HepG2 (cell line): ENCODE measurements around the gene SMTNL1. TPM values are rescaled to one million over a fixed set of nuclear protein-coding genes. Genes with fewer than 3 reads are reported as not detected.

Experiments
- CCDC6 ChIP-seq: sonication (generic); formaldehyde crosslinking; IDR thresholded peaks from 2 replicates; pipeline ENCODE4 v1.8.1; 2022; ENCODE audit warnings: mild to moderate bottlenecking, missing genetic modification reagents, moderate library complexity
- CENPT ChIP-seq: sonication (generic); formaldehyde crosslinking; IDR thresholded peaks from 2 replicates; pipeline ENCODE4 v1.8.0; 2022; ENCODE audit warnings: low read depth, mild to moderate bottlenecking, moderate library complexity, missing genetic modification reagents
- ELF4 ChIP-seq: sonication (generic); formaldehyde crosslinking; IDR thresholded peaks from 2 replicates; pipeline ENCODE4 v1.5.0; 2020; ENCODE audit warnings: missing genetic modification reagents, mild to moderate bottlenecking, moderate library complexity, borderline replicate concordance
- FOSL1 ChIP-seq: sonication (generic); formaldehyde crosslinking; IDR thresholded peaks from 2 replicates; pipeline ENCODE4 v1.9.0; 2021; ENCODE audit warnings: missing genetic modification reagents, borderline replicate concordance
- FOXO1 ChIP-seq: sonication (generic); formaldehyde crosslinking; IDR thresholded peaks from 2 replicates; pipeline ENCODE4 v1.4.0; 2020; ENCODE audit warnings: missing genetic modification reagents
- HIVEP1 ChIP-seq: sonication (generic); formaldehyde crosslinking; IDR thresholded peaks from 2 replicates; pipeline ENCODE4 v1.4.0; 2020; ENCODE audit warnings: mild to moderate bottlenecking, missing genetic modification reagents
- MAFF ChIP-seq: IDR thresholded peaks from 2 replicates; pipeline ENCODE4 v1.6.1; 2011; ENCODE audit warnings: low read depth, low read length, improper control_type of control experiment
- MXI1 ChIP-seq: IDR thresholded peaks from 3 replicates; pipeline ENCODE4 v1.6.1; 2012; ENCODE audit warnings: low read depth, low read length, inconsistent platforms, borderline replicate concordance
- NCOA1 ChIP-seq: sonication (generic); formaldehyde crosslinking; IDR thresholded peaks from 2 replicates; pipeline ENCODE4 v1.9.0; 2021; ENCODE audit warnings: missing genetic modification reagents
- NFE2L2 ChIP-seq: fragments of 150-350 bp; IDR thresholded peaks from 2 replicates; pipeline ENCODE4 v1.6.1; 2014; ENCODE audit warnings: low read length
- PITX1 ChIP-seq: sonication (generic); formaldehyde crosslinking; IDR thresholded peaks from 2 replicates; pipeline ENCODE4 v1.5.1; 2020; ENCODE audit warnings: mild to moderate bottlenecking, missing genetic modification reagents
- POLR2AphosphoS5 ChIP-seq: IDR thresholded peaks from 2 replicates; pipeline ENCODE4 v1.6.1; 2012; ENCODE audit warnings: low read depth, low read length
- RBAK ChIP-seq: sonication (generic); formaldehyde crosslinking; IDR thresholded peaks from 2 replicates; pipeline ENCODE4 v1.5.1; 2020; ENCODE audit warnings: mild to moderate bottlenecking, missing genetic modification reagents
- REPIN1 ChIP-seq: sonication (generic); formaldehyde crosslinking; IDR thresholded peaks from 2 replicates; pipeline ENCODE4 v1.8.0; 2022; ENCODE audit warnings: missing genetic modification reagents, low read depth, mild to moderate bottlenecking, borderline replicate concordance
- ZNF12 ChIP-seq: sonication (generic); formaldehyde crosslinking; IDR thresholded peaks from 2 replicates; pipeline ENCODE4 v1.5.0; 2020; ENCODE audit warnings: missing genetic modification reagents
- ZNF232 ChIP-seq: sonication (generic); formaldehyde crosslinking; IDR thresholded peaks from 2 replicates; pipeline ENCODE4 v1.4.0; 2020; ENCODE audit warnings: missing genetic modification reagents, borderline replicate concordance
- ZNF333 ChIP-seq: sonication (generic); formaldehyde crosslinking; IDR thresholded peaks from 2 replicates; pipeline ENCODE4 v1.4.0; 2020; ENCODE audit warnings: mild to moderate bottlenecking, missing genetic modification reagents, borderline replicate concordance
- ZNF496 ChIP-seq: sonication (generic); formaldehyde crosslinking; IDR thresholded peaks from 2 replicates; pipeline ENCODE4 v1.8.1; 2023; ENCODE audit warnings: mild to moderate bottlenecking, moderate library complexity, missing genetic modification reagents; ENCODE audit not compliant: insufficient replicate concordance
- ZNF616 ChIP-seq: sonication (generic); formaldehyde crosslinking; IDR thresholded peaks from 2 replicates; pipeline ENCODE4 v1.5.0; 2020; ENCODE audit warnings: low read depth, mild to moderate bottlenecking, missing genetic modification reagents
- ZNF777 ChIP-seq: sonication (generic); formaldehyde crosslinking; IDR thresholded peaks from 2 replicates; pipeline ENCODE4 v1.4.0; 2020; ENCODE audit warnings: missing genetic modification reagents
- ZNF780A ChIP-seq: sonication (generic); formaldehyde crosslinking; IDR thresholded peaks from 2 replicates; pipeline ENCODE4 v1.8.0; 2022; ENCODE audit warnings: mild to moderate bottlenecking, missing genetic modification reagents, moderate library complexity
- ZNF850 ChIP-seq: sonication (generic); formaldehyde crosslinking; conservative IDR thresholded peaks from 2 replicates; pipeline ENCODE4 v1.9.0; 2021; ENCODE audit warnings: mild to moderate bottlenecking, missing genetic modification reagents
- ZZZ3 ChIP-seq: sonication (generic); formaldehyde crosslinking; IDR thresholded peaks from 2 replicates; pipeline ENCODE4 v1.4.0; 2020; ENCODE audit warnings: missing genetic modification reagents, mild to moderate bottlenecking, borderline replicate concordance
- polyA plus RNA-seq, 8 experiments: library from polyadenylated mRNA; depleted of rRNA in 3 of 8; stranded (reverse) in 7 of 8; unstranded in 1 of 8; fragments of >200 nt; fragmentation: Illumina TruSeq in 4 of 8; extraction: Trizol in 4 of 8; gene quantifications; 2 replicates each; pipeline versions ENCODE4 v1.2.1 to v1.2.3, GENCODE V29; 2011 to 2016; ENCODE audit warnings: low read depth in 4 of 8, missing spikeins in 1 of 8, mixed read lengths in 1 of 8; ENCODE audit not compliant: insufficient read depth in 1 of 8
- total RNA-seq, 5 experiments: library from RNA; depleted of rRNA; stranded (reverse); fragments of >200 nt; fragmentation: Illumina TruSeq; extraction: Trizol; gene quantifications; 2 replicates each; pipeline ENCODE4 v1.2.3, GENCODE V29; 2016; ENCODE audit warnings: low read depth in 1 of 5
- TF ChIP-seq, protein P1 (sequence below): sonication (generic); formaldehyde crosslinking; IDR thresholded peaks from 2 replicates; pipeline ENCODE4 v1.4.0; 2020; ENCODE audit warnings: missing genetic modification reagents
- TF ChIP-seq, protein P2 (sequence below): IDR thresholded peaks from 2 replicates; pipeline ENCODE4 v1.6.1; 2016
- TF ChIP-seq, protein P3 (sequence below): sonication (generic); formaldehyde crosslinking; conservative IDR thresholded peaks from 2 replicates; pipeline ENCODE4 v1.4.0; 2020; ENCODE audit warnings: mild to moderate bottlenecking, missing genetic modification reagents, moderate library complexity

SMTNL1 gene
- total and polyA plus RNA-seq, 2 of the 13 experiments (the other 11 are each of a cell fraction or from before 2014, with no cell fraction given): 0.04 TPM; not detected in 1

DNA sequence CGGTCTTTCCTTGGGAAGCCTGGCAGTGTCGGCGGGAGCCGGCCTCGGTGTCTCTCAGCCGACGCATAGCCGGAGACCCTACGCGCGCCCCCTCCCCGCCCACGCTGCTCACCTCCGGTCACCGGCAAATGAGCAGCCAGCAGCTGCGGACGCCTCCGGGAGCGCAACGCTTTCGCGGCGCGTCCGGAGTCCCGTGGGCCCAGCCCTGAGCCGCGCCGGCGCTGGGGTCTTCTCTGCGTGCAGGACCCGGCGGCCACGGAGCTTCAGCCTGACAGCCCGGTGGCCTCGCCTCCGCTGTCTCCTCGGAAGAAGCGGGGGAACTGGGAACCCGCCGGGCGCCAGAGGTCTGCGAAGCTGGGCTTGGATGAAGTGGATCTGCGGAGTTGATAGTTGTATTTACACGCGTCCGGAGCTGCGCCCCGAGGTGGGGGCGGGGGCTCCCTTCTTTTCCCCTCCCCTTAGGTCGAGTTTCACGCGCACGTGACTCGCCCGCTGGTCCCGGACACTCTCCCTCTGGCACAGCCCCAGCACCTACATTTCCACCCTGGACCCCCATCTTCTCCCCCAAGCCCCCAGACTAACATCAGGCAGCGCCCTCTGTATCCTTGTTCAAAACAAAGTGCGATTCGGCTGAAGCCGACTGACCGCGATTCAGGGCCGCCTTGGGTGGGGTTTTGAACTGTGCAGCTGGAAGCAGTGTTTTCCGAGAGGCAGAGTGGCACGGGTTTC is 21.9 kb upstream of the SMTNL1 start, which contains the start of gene SLC43A1 (continued):
- TF ChIP-seq ZNF777 (CRISPR knock-in tag) (no peak), NCOA1 (no peak; the same call in 1 of the 2 replicates), REPIN1 (peak; percentile 8), HIVEP1 (CRISPR knock-in tag) (peak; percentile 80), RBAK (CRISPR knock-in tag) (no peak), ZNF232 (0 out of 2 replicates have a peak, but pooled peaks have one; percentile 10), ZNF496 (CRISPR knock-in tag) (no peak), FOSL1 (CRISPR knock-in tag) (no peak), ZNF333 (CRISPR knock-in tag) (peak; percentile 96), ZZZ3 (CRISPR knock-in tag) (no peak), ELF4 (no peak), ZNF780A (CRISPR knock-in tag) (no peak), ZNF850 (CRISPR knock-in tag) (no peak), MAFF (no peak), CCDC6 (CRISPR knock-in tag) (peak; percentile 53; the same call in 1 of the 2 replicates), FOXO1 (CRISPR knock-in tag) (no peak), POLR2AphosphoS5 (peak; percentile 78), PITX1 (no peak), NFE2L2 (no peak), CENPT (CRISPR knock-in tag) (no peak), MXI1 (no peak; the same call in 2 of the 3 replicates), ZNF12 (0 out of 2 replicates have a peak, but pooled peaks have one; percentile 20), ZNF616 (no peak)
- TF ChIP-seq, protein P1, sequence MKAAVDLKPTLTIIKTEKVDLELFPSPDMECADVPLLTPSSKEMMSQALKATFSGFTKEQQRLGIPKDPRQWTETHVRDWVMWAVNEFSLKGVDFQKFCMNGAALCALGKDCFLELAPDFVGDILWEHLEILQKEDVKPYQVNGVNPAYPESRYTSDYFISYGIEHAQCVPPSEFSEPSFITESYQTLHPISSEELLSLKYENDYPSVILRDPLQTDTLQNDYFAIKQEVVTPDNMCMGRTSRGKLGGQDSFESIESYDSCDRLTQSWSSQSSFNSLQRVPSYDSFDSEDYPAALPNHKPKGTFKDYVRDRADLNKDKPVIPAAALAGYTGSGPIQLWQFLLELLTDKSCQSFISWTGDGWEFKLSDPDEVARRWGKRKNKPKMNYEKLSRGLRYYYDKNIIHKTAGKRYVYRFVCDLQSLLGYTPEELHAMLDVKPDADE (CRISPR knock-in tag): no peak
- TF ChIP-seq, protein P2, sequence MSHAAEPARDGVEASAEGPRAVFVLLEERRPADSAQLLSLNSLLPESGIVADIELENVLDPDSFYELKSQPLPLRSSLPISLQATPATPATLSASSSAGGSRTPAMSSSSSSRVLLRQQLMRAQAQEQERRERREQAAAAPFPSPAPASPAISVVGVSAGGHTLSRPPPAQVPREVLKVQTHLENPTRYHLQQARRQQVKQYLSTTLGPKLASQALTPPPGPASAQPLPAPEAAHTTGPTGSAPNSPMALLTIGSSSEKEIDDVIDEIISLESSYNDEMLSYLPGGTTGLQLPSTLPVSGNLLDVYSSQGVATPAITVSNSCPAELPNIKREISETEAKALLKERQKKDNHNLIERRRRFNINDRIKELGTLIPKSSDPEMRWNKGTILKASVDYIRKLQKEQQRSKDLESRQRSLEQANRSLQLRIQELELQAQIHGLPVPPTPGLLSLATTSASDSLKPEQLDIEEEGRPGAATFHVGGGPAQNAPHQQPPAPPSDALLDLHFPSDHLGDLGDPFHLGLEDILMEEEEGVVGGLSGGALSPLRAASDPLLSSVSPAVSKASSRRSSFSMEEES (CRISPR knock-in tag): peak; percentile 79
- TF ChIP-seq, protein P3, sequence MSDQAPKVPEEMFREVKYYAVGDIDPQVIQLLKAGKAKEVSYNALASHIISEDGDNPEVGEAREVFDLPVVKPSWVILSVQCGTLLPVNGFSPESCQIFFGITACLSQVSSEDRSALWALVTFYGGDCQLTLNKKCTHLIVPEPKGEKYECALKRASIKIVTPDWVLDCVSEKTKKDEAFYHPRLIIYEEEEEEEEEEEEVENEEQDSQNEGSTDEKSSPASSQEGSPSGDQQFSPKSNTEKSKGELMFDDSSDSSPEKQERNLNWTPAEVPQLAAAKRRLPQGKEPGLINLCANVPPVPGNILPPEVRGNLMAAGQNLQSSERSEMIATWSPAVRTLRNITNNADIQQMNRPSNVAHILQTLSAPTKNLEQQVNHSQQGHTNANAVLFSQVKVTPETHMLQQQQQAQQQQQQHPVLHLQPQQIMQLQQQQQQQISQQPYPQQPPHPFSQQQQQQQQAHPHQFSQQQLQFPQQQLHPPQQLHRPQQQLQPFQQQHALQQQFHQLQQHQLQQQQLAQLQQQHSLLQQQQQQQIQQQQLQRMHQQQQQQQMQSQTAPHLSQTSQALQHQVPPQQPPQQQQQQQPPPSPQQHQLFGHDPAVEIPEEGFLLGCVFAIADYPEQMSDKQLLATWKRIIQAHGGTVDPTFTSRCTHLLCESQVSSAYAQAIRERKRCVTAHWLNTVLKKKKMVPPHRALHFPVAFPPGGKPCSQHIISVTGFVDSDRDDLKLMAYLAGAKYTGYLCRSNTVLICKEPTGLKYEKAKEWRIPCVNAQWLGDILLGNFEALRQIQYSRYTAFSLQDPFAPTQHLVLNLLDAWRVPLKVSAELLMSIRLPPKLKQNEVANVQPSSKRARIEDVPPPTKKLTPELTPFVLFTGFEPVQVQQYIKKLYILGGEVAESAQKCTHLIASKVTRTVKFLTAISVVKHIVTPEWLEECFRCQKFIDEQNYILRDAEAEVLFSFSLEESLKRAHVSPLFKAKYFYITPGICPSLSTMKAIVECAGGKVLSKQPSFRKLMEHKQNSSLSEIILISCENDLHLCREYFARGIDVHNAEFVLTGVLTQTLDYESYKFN: peak; percentile 20; the same call in 1 of the 2 replicates
